Naive thymus-derived CD8-positive, alpha-beta T cell (primary cell): ENCODE measurements around the gene PDE9A. TPM values are rescaled to one million over a fixed set of nuclear protein-coding genes. Genes with fewer than 3 reads are reported as not detected.

Source experiments
- ATAC-seq, 2 donors: fragments of 150-1000 bp; cut with Tn5 transposase in 1 of 2; sonication (Bioruptor Pico), chemical (Tn5 transposase) in 1 of 2; 1 replicate in 1 of 2; 2 replicates in 1 of 2; pipeline ENCODE4 v1.10.0; 2021; ENCODE audit warnings: mild to moderate bottlenecking in 2 of 2, moderate library complexity in 2 of 2
- POLR2A ChIA-PET: fragments of 350-600 bp; sonication (Branson Sonifier 250); formaldehyde crosslinking; loops from one replicate; lab custom pipeline; 2021; ENCODE audit warnings: antibody characterized with exemption; lab: Charles Lee
- DNase-seq, 10 donors: peaks; one replicate each; pipeline versions ENCODE4 v3.0.0 to v3.0.0-alpha.2; 2020 to 2022
- H3K27ac Mint-ChIP-seq, 10 donors: one replicate each; pipeline ENCODE4 v1.8.0; 2020 to 2022; ENCODE audit warnings: mild to moderate bottlenecking in 10 of 10, mixed read lengths in 10 of 10, moderate library complexity in 4 of 10, inconsistent platforms in 1 of 10
- H3K27me3 Mint-ChIP-seq, 5 donors: one replicate each; pipeline ENCODE4 v1.8.0; 2021 to 2022; ENCODE audit warnings: mixed read lengths in 5 of 5
- H3K36me3 Mint-ChIP-seq, 3 donors: one replicate each; pipeline ENCODE4 v1.8.0; 2020 to 2022; ENCODE audit warnings: mixed read lengths in 3 of 3, mild to moderate bottlenecking in 2 of 3, inconsistent platforms in 1 of 3
- H3K4me1 Mint-ChIP-seq, 4 donors: one replicate each; pipeline ENCODE4 v1.8.0; 2021 to 2022; ENCODE audit warnings: mixed read lengths in 4 of 4
- H3K4me3 Mint-ChIP-seq, 10 donors: one replicate each; pipeline ENCODE4 v1.8.0; 2020 to 2022; ENCODE audit warnings: mild to moderate bottlenecking in 10 of 10, mixed read lengths in 10 of 10, moderate library complexity in 6 of 10, inconsistent platforms in 1 of 10
- H3K9me3 Mint-ChIP-seq, 9 donors: one replicate each; pipeline ENCODE4 v1.8.0; 2020 to 2022; ENCODE audit warnings: mixed read lengths in 9 of 9, mild to moderate bottlenecking in 3 of 9, inconsistent platforms in 1 of 9, moderate library complexity in 1 of 9
- polyA plus RNA-seq, 3 donors: library from polyadenylated mRNA; unstranded; fragments of 300-500 nt; fragmentation: Illumina TruSeq; gene quantifications; one replicate each; pipeline ENCODE4 v1.2.3, GENCODE V29; 2021
- total RNA-seq, 8 experiments: library from RNA in 2 of 8; stranded (reverse) in 2 of 8; gene quantifications; one replicate each; pipeline ENCODE4 v1.2.3 and lab custom pipeline; 2021 to 2026

The PDE9A gene
- total and polyA plus RNA-seq, 5 experiments from 2014 or later: 3.6 to 17.1 (median 5.1) TPM

DNA sequence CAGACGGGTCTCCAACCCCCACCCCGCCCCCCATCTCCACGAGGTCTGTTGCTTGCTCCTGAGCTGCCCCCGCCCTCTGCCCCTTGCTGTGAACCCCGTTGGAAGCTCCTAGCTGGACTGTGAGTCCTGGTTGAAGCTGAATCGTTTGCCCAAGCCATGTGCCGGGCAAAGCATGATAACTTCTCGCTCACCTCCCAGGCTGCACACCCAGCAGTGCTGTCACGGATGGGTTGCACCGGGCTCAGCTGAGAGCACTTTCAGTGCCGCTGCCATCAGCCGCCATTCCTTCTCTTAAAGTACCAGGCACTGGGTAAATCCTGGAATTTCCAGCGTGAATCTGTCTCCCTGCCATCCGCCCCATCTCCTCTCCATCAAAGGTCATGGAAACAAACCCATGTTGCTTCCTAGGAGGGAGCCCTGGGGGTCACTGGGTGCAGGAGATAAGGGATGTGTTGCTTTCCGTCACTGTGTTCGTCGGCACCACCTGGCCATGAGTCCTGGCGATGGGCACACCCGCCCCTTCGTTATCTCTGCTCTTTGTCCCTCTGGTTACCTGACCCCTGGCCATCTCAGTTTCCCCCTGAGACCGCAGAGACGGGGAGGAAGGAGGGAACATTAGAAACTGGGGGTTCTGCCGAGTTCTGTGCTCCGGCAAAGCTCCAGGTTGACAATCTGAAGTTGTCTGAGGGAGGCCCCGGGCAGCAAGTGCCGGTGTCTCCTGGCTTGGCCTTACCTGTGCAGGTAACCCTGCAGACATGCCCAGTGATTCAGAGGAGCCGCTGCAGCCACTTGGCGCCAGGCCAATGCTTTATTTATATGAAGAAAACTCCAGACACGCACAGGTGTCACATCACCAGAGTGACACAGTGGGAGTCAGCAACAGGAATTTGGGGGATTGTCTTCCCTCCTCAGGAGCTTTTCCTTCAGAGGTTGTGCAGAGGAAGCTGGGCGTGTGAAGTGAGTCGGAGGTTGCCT is 2.7 kb downstream of the PDE9A start:
- DNase-seq: peak in 1 of 10 donors; percentile 15
- H3K27ac Mint-ChIP-seq: peak overlapping the region; percentile 44 to 94 (median 86)
- peaks cover 0 to 11% (median 0%) of the 10 kb centered on the region in 5 donors for H3K27me3 Mint-ChIP-seq
- no peaks in the 10 kb centered on the region for H3K36me3 Mint-ChIP-seq
- no peak for ATAC-seq
- H3K9me3 Mint-ChIP-seq: no peaks in the 10 kb centered on the region
- POLR2A ChIA-PET: interaction anchor here (0.6 to 3.4 kb wide), 7 partner anchors 15 to 177 kb away, joined by 3 to 29 read pairs (median 5); partner anchors contain the start of gene RSPH1
- H3K4me3 Mint-ChIP-seq: peak overlapping the region in 9 of 10 donors; percentile 37 to 91 (median 75)
- peaks cover 26 to 52% (median 34%) of the 10 kb centered on the region in 4 donors for H3K4me1 Mint-ChIP-seq

DNA sequence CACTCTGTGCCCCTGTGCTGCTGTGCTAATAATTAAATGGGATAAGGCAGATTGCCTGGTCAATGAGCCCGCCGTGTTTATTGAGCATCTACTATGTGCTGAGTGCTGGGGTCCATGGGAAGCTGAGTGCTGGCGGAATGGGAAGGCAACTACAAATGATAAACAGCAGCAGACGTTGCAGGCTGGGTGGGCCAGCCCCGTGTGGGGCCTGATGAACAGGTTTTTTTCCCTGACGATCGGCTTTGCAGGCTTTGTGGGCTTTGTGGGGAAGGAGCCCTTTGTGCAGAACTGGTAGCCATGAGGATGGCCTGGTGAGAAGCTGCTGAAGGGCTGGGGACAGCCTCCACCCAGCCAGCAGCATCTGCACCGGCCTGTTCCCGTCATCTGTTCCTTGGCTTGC is 3.5 kb downstream of the PDE9A start:
- peak overlapping the region in 4 of 10 donors; percentile 22 to 42 (median 28) for H3K4me3 Mint-ChIP-seq
- peak overlapping the region in 9 of 10 donors; percentile 25 to 93 (median 56) for H3K27ac Mint-ChIP-seq
- DNase-seq (no peak), ATAC-seq (no peak)
- peaks cover 0 to 2% (median 0%) of the 10 kb centered on the region in 3 donors for H3K36me3 Mint-ChIP-seq
- H3K4me1 Mint-ChIP-seq: peaks cover 26 to 57% (median 35%) of the 10 kb centered on the region in 4 donors
- H3K27me3 Mint-ChIP-seq: peaks cover 0 to 6% (median 0%) of the 10 kb centered on the region in 5 donors
- POLR2A ChIA-PET: no interaction called here
- no peaks in the 10 kb centered on the region for H3K9me3 Mint-ChIP-seq

GRCh38 chr21:42657676-42658319 is 4.4 kb downstream of the PDE9A start:
- peaks cover 0 to 5% (median 0%) of the 10 kb centered on the region in 5 donors for H3K27me3 Mint-ChIP-seq
- no peak for DNase-seq
- POLR2A ChIA-PET: no interaction called here

GRCh38 chr21:42658320-42659105 is 5.1 kb downstream of the PDE9A start:
- Mint-ChIP-seq H3K4me3 (no peak overlapping the region), H3K27ac (peak overlapping the region in 8 of 10 donors; percentile 9 to 89 (median 80)), H3K4me1 (peaks cover 24 to 52% (median 29%) of the 10 kb centered on the region in 4 donors), H3K9me3 (no peaks in the 10 kb centered on the region), H3K27me3 (peaks cover 0 to 3% (median 0%) of the 10 kb centered on the region in 5 donors), H3K36me3 (peaks cover 0 to 2% (median 0%) of the 10 kb centered on the region in 3 donors)
- POLR2A ChIA-PET: no interaction called here
- ATAC-seq: no peak
- DNase-seq: no peak

More at GRCh38 chr21:42657676-42658319, 4.4 kb downstream of the PDE9A start:
- H3K4me1 Mint-ChIP-seq: peaks cover 26 to 55% (median 33%) of the 10 kb centered on the region in 4 donors
- H3K9me3 Mint-ChIP-seq: no peaks in the 10 kb centered on the region
- no peak overlapping the region for H3K4me3 Mint-ChIP-seq
- ATAC-seq: no peak
- H3K36me3 Mint-ChIP-seq: peaks cover 0 to 2% (median 0%) of the 10 kb centered on the region in 3 donors
- peak overlapping the region in 2 of 10 donors; percentile 56 to 60 for H3K27ac Mint-ChIP-seq

- ATAC-seq: no peak
- no peak overlapping the region for H3K4me3 Mint-ChIP-seq
- no peaks in the 10 kb centered on the region for H3K9me3 Mint-ChIP-seq
- peaks cover 0 to 3% (median 0%) of the 10 kb centered on the region in 5 donors for H3K27me3 Mint-ChIP-seq
- peaks cover 26 to 51% (median 28%) of the 10 kb centered on the region in 4 donors for H3K4me1 Mint-ChIP-seq
- POLR2A ChIA-PET: no interaction called here
- peak overlapping the region in 3 of 10 donors; percentile 7 to 76 (median 53) for H3K27ac Mint-ChIP-seq
- no peak for DNase-seq
- H3K36me3 Mint-ChIP-seq: peaks cover 0 to 2% (median 0%) of the 10 kb centered on the region in 3 donors
These were observed 6.1 kb downstream of the PDE9A start for GRCh38 chr21:42659416-42660117.

- POLR2A ChIA-PET: no interaction called here
- ATAC-seq: no peak
- Mint-ChIP-seq H3K4me1 (peaks cover 24 to 49% (median 27%) of the 10 kb centered on the region in 4 donors), H3K27me3 (peaks cover 0 to under 1% (median 0%) of the 10 kb centered on the region in 5 donors), H3K27ac (peak overlapping the region in 2 of 10 donors; percentile 9 to 69), H3K4me3 (peak overlapping the region in 1 of 10 donors; percentile 34), H3K9me3 (no peaks in the 10 kb centered on the region), H3K36me3 (peaks cover 0 to 2% (median 0%) of the 10 kb centered on the region in 3 donors)
- no peak for DNase-seq
These were observed 6.7 kb downstream of the PDE9A start for GRCh38 chr21:42660118-42660470.

DNA sequence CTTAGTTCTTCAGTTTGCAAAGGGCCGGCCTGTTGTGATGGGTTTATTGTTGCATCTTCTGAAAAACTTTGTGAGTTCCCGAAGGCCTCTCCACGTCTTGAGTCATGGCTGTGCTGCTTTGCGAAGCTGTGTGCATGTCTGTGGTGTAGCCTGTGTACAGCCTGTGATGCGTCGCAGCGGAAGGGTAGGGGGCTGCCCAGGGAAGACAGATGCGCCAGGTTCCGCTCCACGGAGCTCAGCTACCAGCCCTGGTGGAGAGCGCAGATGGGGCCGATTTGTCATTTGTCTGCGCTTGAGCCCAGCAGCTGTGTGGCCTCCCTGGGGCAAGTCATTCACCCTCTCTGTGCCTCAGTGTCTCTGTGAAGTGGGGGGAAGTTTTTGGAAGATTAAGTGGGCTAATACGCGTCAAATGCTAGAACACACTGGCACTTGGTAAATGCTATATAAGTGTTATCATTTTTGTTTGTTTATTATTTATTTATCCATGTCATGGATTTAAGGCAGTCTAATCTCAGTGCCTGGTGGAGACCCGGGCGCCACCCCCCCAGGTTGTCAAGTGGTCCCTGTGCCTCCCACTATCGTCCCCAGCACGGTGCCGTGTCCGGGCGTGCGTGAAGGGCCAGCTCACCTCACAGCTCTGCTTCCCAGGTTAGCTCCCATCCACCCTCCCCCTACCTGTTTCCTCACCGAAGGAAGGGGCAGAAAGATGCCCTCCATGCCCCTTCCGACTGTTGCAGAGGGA is 8.4 kb downstream of the PDE9A start:
- H3K4me1 Mint-ChIP-seq: peaks cover 14 to 37% (median 17%) of the 10 kb centered on the region in 4 donors
- H3K27ac Mint-ChIP-seq: peak overlapping the region in 1 of 10 donors; percentile 76
- peaks cover 0 to 2% (median 0%) of the 10 kb centered on the region in 3 donors for H3K36me3 Mint-ChIP-seq
- H3K27me3 Mint-ChIP-seq: no peaks in the 10 kb centered on the region
- DNase-seq (no peak), ATAC-seq (no peak)
- no peaks in the 10 kb centered on the region for H3K9me3 Mint-ChIP-seq
- H3K4me3 Mint-ChIP-seq: no peak overlapping the region
- POLR2A ChIA-PET: no interaction called here

DNA sequence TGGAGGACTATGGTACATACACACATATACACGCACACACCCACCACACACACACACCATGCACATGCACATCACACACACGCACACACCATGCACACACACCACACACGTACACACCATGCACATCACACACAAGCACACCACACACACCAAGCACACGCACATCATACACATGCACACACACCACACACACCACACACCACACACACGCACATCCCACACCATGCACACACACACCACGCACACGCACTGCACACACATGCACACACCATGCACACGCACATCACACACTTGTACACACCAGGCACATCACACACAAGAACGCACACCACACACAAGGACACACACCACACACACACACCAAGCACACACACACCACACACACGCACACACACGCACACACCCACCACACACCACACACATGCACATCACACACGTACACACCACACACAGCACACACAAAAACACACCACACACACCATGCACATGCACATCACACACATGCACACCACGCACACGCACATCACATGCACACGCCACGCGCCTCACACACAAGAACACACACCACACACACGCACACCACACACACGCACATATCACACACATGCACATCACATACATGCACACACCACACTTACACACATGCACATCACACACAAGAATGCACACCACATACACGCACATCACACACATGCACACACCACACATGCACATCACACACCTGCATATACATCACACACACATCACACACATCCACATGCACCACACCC is 9.2 kb downstream of the PDE9A start:
- H3K9me3 Mint-ChIP-seq: no peaks in the 10 kb centered on the region
- POLR2A ChIA-PET: no interaction called here
- H3K27me3 Mint-ChIP-seq: no peaks in the 10 kb centered on the region
- DNase-seq (no peak), ATAC-seq (no peak)
- H3K27ac Mint-ChIP-seq: no peak overlapping the region
- no peak overlapping the region for H3K4me3 Mint-ChIP-seq
- peaks cover 0 to 2% (median 0%) of the 10 kb centered on the region in 3 donors for H3K36me3 Mint-ChIP-seq
- H3K4me1 Mint-ChIP-seq: peaks cover 14 to 33% (median 18%) of the 10 kb centered on the region in 4 donors

DNA sequence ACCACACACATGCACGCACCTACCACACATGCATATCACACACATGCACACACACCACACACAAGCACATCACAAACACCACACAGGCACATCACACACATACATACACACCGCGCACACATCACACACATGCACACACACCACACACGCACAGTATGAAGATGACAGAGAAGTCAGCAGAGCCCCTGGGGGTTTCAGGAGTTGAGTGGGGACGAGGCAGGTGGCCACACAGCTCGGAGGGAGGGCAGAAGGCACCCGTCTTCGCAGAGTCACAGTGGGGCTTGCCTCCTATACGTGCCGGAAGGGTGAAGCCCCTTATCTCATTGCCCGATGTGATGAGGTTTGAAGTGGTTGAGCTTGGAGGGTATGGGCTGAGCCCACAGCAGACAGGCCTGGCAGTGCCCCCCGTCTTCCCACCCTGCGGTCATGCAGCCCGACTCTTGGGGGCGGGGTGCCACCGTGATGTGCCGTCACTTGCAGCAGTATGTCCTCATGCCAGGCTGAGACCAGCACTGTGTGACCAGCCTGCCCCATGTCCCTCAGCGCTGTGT is 9.9 kb downstream of the PDE9A start:
- H3K4me3 Mint-ChIP-seq: no peak overlapping the region
- POLR2A ChIA-PET: no interaction called here

DNA sequence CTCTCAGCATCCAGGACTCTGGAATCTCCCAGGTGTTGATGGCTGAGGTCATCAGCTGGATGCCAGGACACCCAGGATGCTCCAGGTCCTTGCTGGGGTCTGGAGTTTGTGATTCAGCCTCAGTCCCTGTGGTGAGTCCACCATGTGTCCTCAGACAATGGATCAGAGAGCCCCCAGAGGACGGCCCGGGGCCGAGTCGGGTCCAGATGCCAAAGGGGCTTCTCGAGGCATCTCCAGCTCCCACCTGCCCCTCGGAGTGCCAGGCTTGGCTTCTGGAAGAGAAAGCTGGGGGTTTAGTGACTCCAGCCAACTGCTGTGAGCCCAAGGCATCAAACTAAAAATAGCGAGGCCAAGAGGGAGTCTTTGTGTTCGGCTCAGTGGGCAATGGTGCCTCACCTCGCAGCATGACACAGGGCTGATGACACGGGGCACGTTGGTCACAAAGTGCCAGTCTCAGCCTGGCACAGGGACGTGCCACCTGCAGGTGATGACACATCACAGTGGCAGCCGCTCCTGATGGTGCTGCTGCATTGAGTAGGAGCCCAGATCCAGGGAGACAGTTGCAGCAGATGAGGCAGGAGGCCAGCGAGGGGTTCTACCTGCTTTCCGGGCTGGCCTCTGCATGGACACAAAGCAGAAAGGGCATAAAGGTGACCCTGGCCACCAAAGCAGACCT is 10.6 kb downstream of the PDE9A start:
- Mint-ChIP-seq H3K36me3 (peaks cover 0 to 2% (median 0%) of the 10 kb centered on the region in 3 donors), H3K4me1 (peaks cover 6 to 27% (median 12%) of the 10 kb centered on the region in 4 donors), H3K4me3 (no peak overlapping the region), H3K27me3 (no peaks in the 10 kb centered on the region), H3K27ac (peak overlapping the region in 1 of 10 donors; percentile 8), H3K9me3 (no peaks in the 10 kb centered on the region)
- ATAC-seq (no peak), DNase-seq (no peak)
- POLR2A ChIA-PET: no interaction called here

More for the DNA sequence above, 9.9 kb downstream of the PDE9A start:
- peaks cover 11 to 32% (median 17%) of the 10 kb centered on the region in 4 donors for H3K4me1 Mint-ChIP-seq
- no peaks in the 10 kb centered on the region for H3K27me3 Mint-ChIP-seq
- H3K9me3 Mint-ChIP-seq: no peaks in the 10 kb centered on the region
- no peak for ATAC-seq
- H3K27ac Mint-ChIP-seq: no peak overlapping the region
- H3K36me3 Mint-ChIP-seq: peaks cover 0 to 2% (median 0%) of the 10 kb centered on the region in 3 donors
- DNase-seq: no peak
